HepG2 (cell line): Measurements from ENCODE around the gene JAZF1. TPM values are rescaled to one million over a fixed set of nuclear protein-coding genes. Genes with fewer than 3 reads are reported as not detected.
"Not testable (repeated sequence)": the region's sequence is repeated elsewhere in the genome, so short reads cannot be mapped to it uniquely, and the experiment has no call there.

ENCODE experiments used
- ATAC-seq: fragments of 200-7000 bp; cut with Tn5 transposase; 3 replicates; pipeline ENCODE4 v1.9.1; 2020; ENCODE audit warnings: mild to moderate bottlenecking, moderate library complexity
- BruUV-seq: library from RNA; stranded (reverse); fragments of 400-500 nt; replicated peaks from 2 replicates; lab custom pipeline; 2021; lab: Mats Ljungman, UMichigan
- CTCF ChIA-PET: fragments of 300-600 bp; formaldehyde crosslinking; extraction: SDS; loops from one replicate; lab custom pipeline; 2021; ENCODE audit warnings: low total read pairs, inconsistent platforms, low intra/inter-chr PET ratio; lab: Yijun Ruan, JAX
- POLR2A ChIA-PET: fragments of 350-600 bp; sonication (Branson Sonifier 250); formaldehyde crosslinking; loops from one replicate; lab custom pipeline; 2020; ENCODE audit warnings: antibody characterized with exemption, inconsistent platforms; lab: Yijun Ruan, JAX
- DNase-seq: peaks from one replicate; pipeline ENCODE4 v3.0.0-alpha.2; 2015; ENCODE audit warnings: low spot score
- FAIRE-seq: peaks from 3 replicates; lab custom pipeline; 2011; peaks lifted over from hg19 to GRCh38; lab: Jason Lieb, UNC
- H2AFZ ChIP-seq: one replicate; pipeline ENCODE4 v1.6.1; 2011; ENCODE audit warnings: low read length, inconsistent platforms
- H3K27ac ChIP-seq: fragments of 300-600 bp; 3 replicates; pipeline ENCODE4 v1.8.0; 2011; ENCODE audit warnings: mixed run types, mild to moderate bottlenecking, mixed read lengths, low read length, inconsistent platforms; ENCODE audit not compliant: insufficient read depth; ENCODE audit errors: extremely low read length
- H3K27me3 ChIP-seq, 2 experiments: fragments of 200-600 bp in 1 of 2; 2 replicates in 1 of 2; 3 replicates in 1 of 2; pipeline versions ENCODE4 v1.6.0 to v1.8.0; 2011; ENCODE audit warnings: low read length in 2 of 2, mild to moderate bottlenecking in 2 of 2, moderate library complexity in 2 of 2, inconsistent platforms in 1 of 2; ENCODE audit not compliant: insufficient read depth in 2 of 2, control insufficient read depth in 1 of 2
- H3K36me3 ChIP-seq, 2 experiments: fragments of 200-600 bp in 1 of 2; replicated peaks in 1 of 2; 2 replicates in 1 of 2; 3 replicates in 1 of 2; pipeline versions ENCODE4 v1.5.1 to v1.8.0; 2011; ENCODE audit warnings: low read length in 2 of 2, inconsistent platforms in 1 of 2; ENCODE audit not compliant: insufficient read depth in 2 of 2, control insufficient read depth in 1 of 2
- H3K4me1 ChIP-seq: 2 replicates; pipeline ENCODE4 v1.5.1; 2012; ENCODE audit warnings: low read length, inconsistent platforms; ENCODE audit not compliant: insufficient read depth
- H3K4me2 ChIP-seq: 2 replicates; pipeline ENCODE4 v1.6.0; 2011; ENCODE audit warnings: low read depth, low read length, inconsistent platforms
- H3K4me3 ChIP-seq, 3 experiments: fragments of 200-600 bp in 1 of 3; sonication (generic), shearing (Covaris generic) in 1 of 3; replicated peaks in 1 of 3; 2 replicates each; pipeline ENCODE4 v1.5.1; 2011 to 2016; ENCODE audit warnings: low read length in 3 of 3, inconsistent platforms in 2 of 3, low read depth in 2 of 3, mild to moderate bottlenecking in 2 of 3, control low read depth in 1 of 3, mixed read lengths in 1 of 3; ENCODE audit not compliant: insufficient read depth in 1 of 3
- H3K79me2 ChIP-seq: one replicate; pipeline ENCODE4 v1.6.1; 2011; ENCODE audit warnings: low read length, inconsistent platforms; ENCODE audit not compliant: insufficient read depth
- H3K9ac ChIP-seq: 2 replicates; pipeline ENCODE4 v1.6.0; 2011; ENCODE audit warnings: mild to moderate bottlenecking, low read depth, low read length, inconsistent platforms; ENCODE audit not compliant: insufficient read depth
- H3K9me3 ChIP-seq: 2 replicates; pipeline ENCODE4 v1.5.1; 2012; ENCODE audit warnings: mild to moderate bottlenecking, low read length
- H4K20me1 ChIP-seq: 2 replicates; pipeline ENCODE4 v1.6.0; 2011; ENCODE audit warnings: inconsistent platforms, mild to moderate bottlenecking, low read length, moderate library complexity; ENCODE audit not compliant: insufficient read depth
- CEBPG ChIP-seq: IDR thresholded peaks from 2 replicates; pipeline ENCODE4 v1.6.1; 2016
- CTCF ChIP-seq: sonication (generic); formaldehyde crosslinking; IDR thresholded peaks from 2 replicates; pipeline ENCODE4 v1.5.0; 2020; ENCODE audit warnings: mild to moderate bottlenecking, missing genetic modification reagents, moderate library complexity
- HNRNPL ChIP-seq: fragments of 200-400 bp; formaldehyde crosslinking; IDR thresholded peaks from 2 replicates; pipeline ENCODE4 v1.6.1; 2017; ENCODE audit warnings: mild to moderate bottlenecking, low read depth, low read length
- MAFF ChIP-seq: IDR thresholded peaks from 2 replicates; pipeline ENCODE4 v1.6.1; 2011; ENCODE audit warnings: low read depth, low read length, improper control_type of control experiment
- MAFK ChIP-seq, 2 experiments: IDR thresholded peaks in 1 of 2; conservative IDR thresholded peaks in 1 of 2; 2 replicates each; pipeline ENCODE4 v1.6.1; 2011; ENCODE audit warnings: improper control_type of control experiment in 2 of 2, low read length in 2 of 2
- SALL1 ChIP-seq: sonication (generic); formaldehyde crosslinking; IDR thresholded peaks from 2 replicates; pipeline ENCODE4 v1.8.0; 2022; ENCODE audit warnings: mild to moderate bottlenecking, missing genetic modification reagents
- SMC3 ChIP-seq: IDR thresholded peaks from 2 replicates; pipeline ENCODE4 v1.6.1; 2011; ENCODE audit warnings: low read length, improper control_type of control experiment
- SNRNP70 ChIP-seq: fragments of 200-400 bp; formaldehyde crosslinking; IDR thresholded peaks from 2 replicates; pipeline ENCODE4 v1.6.1; 2017; ENCODE audit warnings: mild to moderate bottlenecking, low read depth, low read length, moderate library complexity
- SP5 ChIP-seq: IDR thresholded peaks from 2 replicates; pipeline ENCODE4 v1.6.1; 2016; ENCODE audit warnings: low read depth, borderline replicate concordance
- STAG1 ChIP-seq: sonication (generic); formaldehyde crosslinking; IDR thresholded peaks from 2 replicates; pipeline ENCODE4 v1.4.0; 2020; ENCODE audit warnings: missing genetic modification reagents
- ZNF362 ChIP-seq: sonication (generic); formaldehyde crosslinking; IDR thresholded peaks from 2 replicates; pipeline ENCODE4 v1.4.0; 2020; ENCODE audit warnings: missing genetic modification reagents, mild to moderate bottlenecking, borderline replicate concordance
- ZNF766 ChIP-seq: sonication (generic); formaldehyde crosslinking; IDR thresholded peaks from 2 replicates; pipeline ENCODE4 v1.5.0; 2020; ENCODE audit warnings: missing genetic modification reagents, borderline replicate concordance
- ZZZ3 ChIP-seq: sonication (generic); formaldehyde crosslinking; IDR thresholded peaks from 2 replicates; pipeline ENCODE4 v1.4.0; 2020; ENCODE audit warnings: missing genetic modification reagents, mild to moderate bottlenecking, borderline replicate concordance
- WGBS: methylation state at CpG from one replicate; pipeline ENCODE4 v1.1.6; 2017; ENCODE audit warnings: low lambda C conversion rate; 5-methylcytosine and 5-hydroxymethylcytosine counted together
- in situ Hi-C: cut with HindIII; loops from 2 replicates; pipeline ENCODE4 v1.10.0; 2017; ENCODE audit warnings: low pct_unique_long_range_greater_than_20kb; ENCODE audit not compliant: extremely low pct_ligation_motif_present
- intact Hi-C: fragments of 100-400 bp; cut with micrococcal nuclease; formaldehyde crosslinking; loops from one replicate; pipeline ENCODE4 v1.10.0; 2022; ENCODE audit not compliant: unreplicated experiment
- polyA plus RNA-seq, 8 experiments: library from polyadenylated mRNA; depleted of rRNA in 3 of 8; stranded (reverse) in 7 of 8; unstranded in 1 of 8; fragments of >200 nt; fragmentation: Illumina TruSeq in 4 of 8; extraction: Trizol in 4 of 8; gene quantifications; 2 replicates each; pipeline versions ENCODE4 v1.2.1 to v1.2.3, GENCODE V29; 2011 to 2016; ENCODE audit warnings: low read depth in 4 of 8, missing spikeins in 1 of 8, mixed read lengths in 1 of 8; ENCODE audit not compliant: insufficient read depth in 1 of 8
- total RNA-seq, 5 experiments: library from RNA; depleted of rRNA; stranded (reverse); fragments of >200 nt; fragmentation: Illumina TruSeq; extraction: Trizol; gene quantifications; 2 replicates each; pipeline ENCODE4 v1.2.3, GENCODE V29; 2016; ENCODE audit warnings: low read depth in 1 of 5

JAZF1 gene
- total and polyA plus RNA-seq, 2 of the 13 experiments (the other 11 are each of a cell fraction or from before 2014, with no cell fraction given): not detected

- H3K27me3 ChIP-seq: peaks cover 0 to 22% of the 10 kb centered on the region in 2 experiments; a peak in 4 of 5 replicates
- H3K9ac ChIP-seq, DNase-seq, ATAC-seq, FAIRE-seq, H3K79me2 ChIP-seq, H3K9me3 ChIP-seq, H3K4me3 ChIP-seq, POLR2A ChIA-PET, H3K4me2 ChIP-seq, H3K4me1 ChIP-seq, BruUV-seq, H3K36me3 ChIP-seq, H4K20me1 ChIP-seq, H2AFZ ChIP-seq, H3K27ac ChIP-seq: not testable (repeated sequence)
- CTCF ChIA-PET: interaction anchor here (2.0 to 2.8 kb wide), 2 partner anchors 712 to 726 kb away, joined by 14 to 17 read pairs; no protein-coding TSS in a partner anchor
- TF ChIP-seq MAFF: peak; percentile 73
- TF ChIP-seq MAFK (conservative IDR thresholded peaks at IDR 0.05 in 1 of 2, IDR thresholded peaks at IDR 0.05 in 1 of 2; ENCODE audit: low read length in 2 of 2): peak; percentile 55 to 82
- 25% methylated on average over 6 of the region's 8 CpGs for WGBS
- in situ Hi-C loops: loop anchor here (5.0 to 10.0 kb wide), 2 partner anchors 238 to 720 kb away; partner anchors contain the start of gene HOXA13
- intact Hi-C loops: loop anchor here (5.0 kb wide), 2 partner anchors 100 to 345 kb away; no protein-coding TSS in a partner anchor
Measured at GRCh38 chr7:27922389-27922788, 258.2 kb downstream of the JAZF1 start.

GRCh38 chr7:27921081-27921836 is 259.3 kb downstream of the JAZF1 start:
- BruUV-seq: no TSS peak
- Histone ChIP-seq H3K4me3 (no peak overlapping the region), H2AFZ (no peak overlapping the region), H3K4me2 (no peak overlapping the region), H3K79me2 (no peaks in the 10 kb centered on the region), H3K4me1 (no peaks in the 10 kb centered on the region), H3K9me3 (no peaks in the 10 kb centered on the region), H3K27me3 (peaks cover 0 to 22% of the 10 kb centered on the region in 2 experiments; a peak in 4 of 5 replicates), H3K36me3 (no peaks in the 10 kb centered on the region), H4K20me1 (no peaks in the 10 kb centered on the region), H3K9ac (no peak overlapping the region), H3K27ac (no peak overlapping the region)
- ATAC-seq (peak; percentile 71), FAIRE-seq (no peak), DNase-seq (peak; percentile 70)
- intact Hi-C loops: loop anchor here (1.0 to 5.0 kb wide), 4 partner anchors 101 to 725 kb away; no protein-coding TSS in a partner anchor
- ChIA-PET CTCF (interaction anchor here (1.1 to 2.8 kb wide), 3 partner anchors 99 to 725 kb away, joined by 3 to 17 read pairs (median 14); no protein-coding TSS in a partner anchor), POLR2A (no interaction called here)
- TF ChIP-seq SALL1 (CRISPR knock-in tag) (no peak), CTCF (CRISPR knock-in tag) (peak; percentile 62), ZNF362 (peak; percentile 91), ZNF766 (CRISPR knock-in tag) (no peak), SNRNP70 (no peak), SP5 (CRISPR knock-in tag) (no peak), CEBPG (no peak), HNRNPL (no peak), ZZZ3 (CRISPR knock-in tag) (no peak), STAG1 (CRISPR knock-in tag) (peak; percentile 80), SMC3 (peak; percentile 69)
- in situ Hi-C loops: loop anchor here (5.0 to 10.0 kb wide), 2 partner anchors 236 to 719 kb away; partner anchors contain the start of gene HOXA13
- 31% methylated on average over 7 of the region's 7 CpGs for WGBS
